Activated T-helper 17 cell treated with anti-CD3 and anti-CD28 coated beads, Interleukin-2, amount 50 U/mL, for 72 hours (primary cell): Measurements from ENCODE around the gene SUPT3H. TPM values are rescaled to one million over a fixed set of nuclear protein-coding genes. Genes with fewer than 3 reads are reported as not detected.
"Not testable (repeated sequence)": the region's sequence is repeated elsewhere in the genome, so short reads cannot be mapped to it uniquely, and the experiment has no call there.

Experiments used
- ATAC-seq: fragments of 150-1000 bp; cut with Tn5 transposase; replicated peaks from 2 replicates; pipeline ENCODE4 v1.10.0; 2021; ENCODE audit warnings: mild to moderate bottlenecking, moderate library complexity
- H3K27ac Mint-ChIP-seq: one replicate; pipeline ENCODE4 v1.8.0; 2022; ENCODE audit warnings: mixed read lengths
- H3K27me3 Mint-ChIP-seq: one replicate; pipeline ENCODE4 v1.8.0; 2022; ENCODE audit warnings: mixed read lengths
- H3K36me3 Mint-ChIP-seq: one replicate; pipeline ENCODE4 v1.8.0; 2022; ENCODE audit warnings: low read depth, mild to moderate bottlenecking, mixed read lengths
- H3K4me1 Mint-ChIP-seq: one replicate; pipeline ENCODE4 v1.8.0; 2022; ENCODE audit warnings: mixed read lengths
- H3K4me3 Mint-ChIP-seq: one replicate; pipeline ENCODE4 v1.8.0; 2022; ENCODE audit warnings: mild to moderate bottlenecking, mixed read lengths
- H3K9me3 Mint-ChIP-seq: one replicate; pipeline ENCODE4 v1.8.0; 2022; ENCODE audit warnings: mixed read lengths
- total RNA-seq, 2 donors: library from RNA; stranded (reverse); gene quantifications; one replicate each; pipeline ENCODE4 v1.2.3, GENCODE V29; 2022

The SUPT3H gene
- total RNA-seq, 2 donors from 2014 or later = 12.1 to 20.0 TPM

- Mint-ChIP-seq H3K9me3 (no peaks in the 10 kb centered on the region), H3K27me3 (no peaks in the 10 kb centered on the region), H3K27ac (no peak overlapping the region), H3K4me1 (peaks cover 4% of the 10 kb centered on the region), H3K36me3 (no peaks in the 10 kb centered on the region), H3K4me3 (no peak overlapping the region)
- no peak for ATAC-seq
Measured at GRCh38 chr6:45092135-45092534, 285.6 kb downstream of the SUPT3H start.

- H3K4me1 Mint-ChIP-seq = peaks cover 26% of the 10 kb centered on the region
- no peak overlapping the region for H3K27ac Mint-ChIP-seq
- no peaks in the 10 kb centered on the region for H3K9me3 Mint-ChIP-seq
- ATAC-seq = no peak
- no peak overlapping the region for H3K4me3 Mint-ChIP-seq
- H3K27me3 Mint-ChIP-seq = no peaks in the 10 kb centered on the region
- H3K36me3 Mint-ChIP-seq = no peaks in the 10 kb centered on the region
Measured at GRCh38 chr6:45086360-45087084, 291.2 kb downstream of the SUPT3H start.

- peak; percentile 88 for ATAC-seq
- H3K4me1 Mint-ChIP-seq = peaks cover 23% of the 10 kb centered on the region
- H3K9me3 Mint-ChIP-seq = peaks cover 7% of the 10 kb centered on the region
Measured at GRCh38 chr6:45084257-45084656, 293.5 kb downstream of the SUPT3H start.

GRCh38 chr6:45082091-45082490, 295.6 kb downstream of the SUPT3H start:
- H3K36me3 Mint-ChIP-seq = no peaks in the 10 kb centered on the region
- H3K27ac Mint-ChIP-seq = no peak overlapping the region
- ATAC-seq = no peak
- H3K4me1 Mint-ChIP-seq = peaks cover 22% of the 10 kb centered on the region
- H3K4me3 Mint-ChIP-seq = no peak overlapping the region
- H3K27me3 Mint-ChIP-seq = no peaks in the 10 kb centered on the region
- peaks cover 17% of the 10 kb centered on the region for H3K9me3 Mint-ChIP-seq

More at GRCh38 chr6:45084257-45084656, 293.5 kb downstream of the SUPT3H start:
- Mint-ChIP-seq H3K4me3 (peak overlapping the region; percentile 20), H3K36me3 (no peaks in the 10 kb centered on the region), H3K27ac (peak overlapping the region; percentile 43), H3K27me3 (no peaks in the 10 kb centered on the region)

GRCh38 chr6:45081634-45082033, 296.1 kb downstream of the SUPT3H start:
- H3K9me3 Mint-ChIP-seq = peaks cover 17% of the 10 kb centered on the region
- H3K4me1 Mint-ChIP-seq = peaks cover 22% of the 10 kb centered on the region
- H3K4me3 Mint-ChIP-seq = no peak overlapping the region
- no peaks in the 10 kb centered on the region for H3K36me3 Mint-ChIP-seq
- H3K27ac Mint-ChIP-seq = no peak overlapping the region
- no peak for ATAC-seq
- H3K27me3 Mint-ChIP-seq = no peaks in the 10 kb centered on the region

GRCh38 chr6:45078432-45078831, 299.3 kb downstream of the SUPT3H start:
- H3K27ac Mint-ChIP-seq = no peak overlapping the region
- ATAC-seq = no peak
- H3K27me3 Mint-ChIP-seq = no peaks in the 10 kb centered on the region
- no peak overlapping the region for H3K4me3 Mint-ChIP-seq
- peaks cover 17% of the 10 kb centered on the region for H3K9me3 Mint-ChIP-seq
- H3K4me1 Mint-ChIP-seq = peaks cover 14% of the 10 kb centered on the region
- no peaks in the 10 kb centered on the region for H3K36me3 Mint-ChIP-seq

GRCh38 chr6:45076217-45076930, 301.4 kb downstream of the SUPT3H start:
- Mint-ChIP-seq H3K36me3 (no peaks in the 10 kb centered on the region), H3K4me1 (peaks cover 4% of the 10 kb centered on the region), H3K27ac (peak overlapping the region; percentile 4), H3K4me3 (no peak overlapping the region), H3K9me3 (peaks cover 17% of the 10 kb centered on the region), H3K27me3 (no peaks in the 10 kb centered on the region)
- no peak for ATAC-seq

- H3K4me3 Mint-ChIP-seq = no peak overlapping the region
- peaks cover 4% of the 10 kb centered on the region for H3K4me1 Mint-ChIP-seq
- no peaks in the 10 kb centered on the region for H3K27me3 Mint-ChIP-seq
- H3K9me3 Mint-ChIP-seq = peaks cover 17% of the 10 kb centered on the region
- no peak overlapping the region for H3K27ac Mint-ChIP-seq
- peak; percentile 95 for ATAC-seq
- H3K36me3 Mint-ChIP-seq = no peaks in the 10 kb centered on the region
Measured at GRCh38 chr6:45075246-45075645, 302.5 kb downstream of the SUPT3H start.

GRCh38 chr6:45074439-45074838, 303.3 kb downstream of the SUPT3H start:
- Mint-ChIP-seq H3K4me3 (no peak overlapping the region), H3K4me1 (peaks cover 4% of the 10 kb centered on the region), H3K27me3 (no peaks in the 10 kb centered on the region), H3K27ac (no peak overlapping the region), H3K9me3 (peaks cover 12% of the 10 kb centered on the region), H3K36me3 (no peaks in the 10 kb centered on the region)
- ATAC-seq = no peak

GRCh38 chr6:45073771-45074170, 304.0 kb downstream of the SUPT3H start:
- Mint-ChIP-seq H3K9me3 (peaks cover 8% of the 10 kb centered on the region), H3K4me1 (peaks cover 4% of the 10 kb centered on the region), H3K27me3 (no peaks in the 10 kb centered on the region), H3K36me3 (no peaks in the 10 kb centered on the region), H3K4me3 (no peak overlapping the region), H3K27ac (no peak overlapping the region)
- ATAC-seq = no peak

GRCh38 chr6:45072673-45073072, 305.1 kb downstream of the SUPT3H start:
- no peak for ATAC-seq
- H3K4me1 Mint-ChIP-seq = peaks cover 4% of the 10 kb centered on the region
- H3K4me3 Mint-ChIP-seq = no peak overlapping the region
- no peaks in the 10 kb centered on the region for H3K27me3 Mint-ChIP-seq
- no peak overlapping the region for H3K27ac Mint-ChIP-seq
- no peaks in the 10 kb centered on the region for H3K36me3 Mint-ChIP-seq
- H3K9me3 Mint-ChIP-seq = no peaks in the 10 kb centered on the region

- no peak for ATAC-seq
- Mint-ChIP-seq H3K9me3 (no peaks in the 10 kb centered on the region), H3K4me3 (no peak overlapping the region), H3K27ac (no peak overlapping the region), H3K27me3 (no peaks in the 10 kb centered on the region), H3K4me1 (peaks cover 4% of the 10 kb centered on the region), H3K36me3 (no peaks in the 10 kb centered on the region)
Measured at GRCh38 chr6:45072016-45072415, 305.7 kb downstream of the SUPT3H start.

GRCh38 chr6:45069091-45069490, 308.6 kb downstream of the SUPT3H start:
- Mint-ChIP-seq H3K4me3 (no peak overlapping the region), H3K27ac (no peak overlapping the region), H3K36me3 (no peaks in the 10 kb centered on the region), H3K27me3 (no peaks in the 10 kb centered on the region), H3K4me1 (peaks cover 4% of the 10 kb centered on the region), H3K9me3 (no peaks in the 10 kb centered on the region)
- no peak for ATAC-seq

- H3K9me3 Mint-ChIP-seq, H3K4me1 Mint-ChIP-seq, H3K4me3 Mint-ChIP-seq, H3K27me3 Mint-ChIP-seq, H3K36me3 Mint-ChIP-seq, ATAC-seq, H3K27ac Mint-ChIP-seq: not testable (repeated sequence)
Measured at GRCh38 chr6:45067446-45067845, 310.3 kb downstream of the SUPT3H start.

- H3K27me3 Mint-ChIP-seq, H3K36me3 Mint-ChIP-seq, H3K4me1 Mint-ChIP-seq, ATAC-seq, H3K4me3 Mint-ChIP-seq, H3K27ac Mint-ChIP-seq, H3K9me3 Mint-ChIP-seq: not testable (repeated sequence)
Measured at GRCh38 chr6:45062659-45063058, 315.1 kb downstream of the SUPT3H start.
